OCI-LY7 (cell line): ENCODE measurements around the gene ATP1A2.

ENCODE experiments used
- CTCF ChIP-seq: fragments of 200-600 bp; sonication (generic); conservative IDR thresholded peaks from 2 replicates; pipeline ENCODE4 v1.5.1; 2014; ENCODE audit warnings: mild to moderate bottlenecking, antibody characterized with exemption, low read length, moderate library complexity, mixed read lengths
- EZH2phosphoT487 ChIP-seq: fragments of 200-600 bp; sonication (generic); IDR thresholded peaks from 2 replicates; pipeline ENCODE4 v1.6.1; 2018; ENCODE audit warnings: low read depth, borderline replicate concordance, mild to moderate bottlenecking, mixed run types, antibody characterized with exemption, low read length, moderate library complexity, mixed read lengths

- no peak for TF ChIP-seq CTCF
- TF ChIP-seq EZH2phosphoT487, result no peak
Measured at GRCh38 chr1:160120797-160121196, 5.2 kb downstream of the ATP1A2 start.
